ENCODE data around the gene CPNE8.

Gene CPNE8

GRCh38 chr12:38648813-38649212, 256.6 kb downstream of the CPNE8 start:
- TF ChIP-seq MAX (IDR thresholded peaks at IDR 0.05; ENCODE audit: low read depth, low read length) (no peak), CTCF (IDR thresholded peaks at IDR 0.05; ENCODE audit: low read depth, low read length) (no peak), MYC (IDR thresholded peaks at IDR 0.05; ENCODE audit: low read depth, low read length) (no peak), POLR2A (IDR thresholded peaks at IDR 0.05; ENCODE audit: extremely low read depth, insufficient read length) (no peak)
- no peak for DNase-seq (ENCODE audit: low read depth)
- H3K4me3 ChIP-seq (ENCODE audit: low read depth, low read length): no peak overlapping the region

GRCh38 chr12:38646146-38646545, 259.2 kb downstream of the CPNE8 start:
- DNase-seq (ENCODE audit: low read depth): no peak
- TF ChIP-seq MAX (IDR thresholded peaks at IDR 0.05; ENCODE audit: low read depth, low read length): no peak
- TF ChIP-seq POLR2A (IDR thresholded peaks at IDR 0.05; ENCODE audit: extremely low read depth, insufficient read length): no peak
- TF ChIP-seq CTCF (IDR thresholded peaks at IDR 0.05; ENCODE audit: low read depth, low read length): no peak
- no peak for TF ChIP-seq MYC (IDR thresholded peaks at IDR 0.05; ENCODE audit: low read depth, low read length)
- no peak overlapping the region for H3K4me3 ChIP-seq (ENCODE audit: low read depth, low read length)

GRCh38 chr12:38639625-38640024, 265.8 kb downstream of the CPNE8 start:
- H3K4me3 ChIP-seq (ENCODE audit: low read depth, low read length): no peak overlapping the region
- no peak for DNase-seq (ENCODE audit: low read depth)
- no peak for TF ChIP-seq CTCF (IDR thresholded peaks at IDR 0.05; ENCODE audit: low read depth, low read length)
- no peak for TF ChIP-seq MYC (IDR thresholded peaks at IDR 0.05; ENCODE audit: low read depth, low read length)
- TF ChIP-seq POLR2A (IDR thresholded peaks at IDR 0.05; ENCODE audit: extremely low read depth, insufficient read length): no peak
- TF ChIP-seq MAX (IDR thresholded peaks at IDR 0.05; ENCODE audit: low read depth, low read length): no peak

- no peak for TF ChIP-seq MAX (IDR thresholded peaks at IDR 0.05; ENCODE audit: low read depth, low read length)
- no peak for TF ChIP-seq CTCF (IDR thresholded peaks at IDR 0.05; ENCODE audit: low read depth, low read length)
- TF ChIP-seq MYC (IDR thresholded peaks at IDR 0.05; ENCODE audit: low read depth, low read length): no peak
- TF ChIP-seq POLR2A (IDR thresholded peaks at IDR 0.05; ENCODE audit: extremely low read depth, insufficient read length): no peak
- H3K4me3 ChIP-seq (ENCODE audit: low read depth, low read length): no peak overlapping the region
- no peak for DNase-seq (ENCODE audit: low read depth)
Observed at GRCh38 chr12:38638401-38638800, 267.0 kb downstream of the CPNE8 start.

GRCh38 chr12:38633511-38633910, 271.9 kb downstream of the CPNE8 start:
- no peak for DNase-seq (ENCODE audit: low read depth)
- TF ChIP-seq MAX (IDR thresholded peaks at IDR 0.05; ENCODE audit: low read depth, low read length) (no peak), CTCF (IDR thresholded peaks at IDR 0.05; ENCODE audit: low read depth, low read length) (no peak), MYC (IDR thresholded peaks at IDR 0.05; ENCODE audit: low read depth, low read length) (no peak)

GRCh38 chr12:38629064-38629463, 276.3 kb downstream of the CPNE8 start:
- DNase-seq (ENCODE audit: low read depth): no peak
- TF ChIP-seq CTCF (IDR thresholded peaks at IDR 0.05; ENCODE audit: low read depth, low read length) (no peak), MYC (IDR thresholded peaks at IDR 0.05; ENCODE audit: low read depth, low read length) (no peak), MAX (IDR thresholded peaks at IDR 0.05; ENCODE audit: low read depth, low read length) (no peak), POLR2A (IDR thresholded peaks at IDR 0.05; ENCODE audit: extremely low read depth, insufficient read length) (no peak)
- H3K4me3 ChIP-seq (ENCODE audit: low read depth, low read length): no peak overlapping the region

More at GRCh38 chr12:38633511-38633910, 271.9 kb downstream of the CPNE8 start:
- H3K4me3 ChIP-seq (ENCODE audit: low read depth, low read length): no peak overlapping the region
